ENCODE data around the gene HOXA11.

GRCh38 chr7:27214239-27214950, 29.4 kb upstream of the HOXA11 start:
- no peak for TF ChIP-seq POLR2A (IDR thresholded peaks at IDR 0.05; ENCODE audit: low read length)
- TF ChIP-seq GATA1 (IDR thresholded peaks at IDR 0.05; ENCODE audit: low read depth, low read length) = no peak
